NCI-H748 (cell line): ENCODE data around the gene KRTAP4-4.

ENCODE experiments used
- DNase-seq: peaks from one replicate; lab custom pipeline; 2025; ENCODE audit not compliant: unreplicated experiment; lab: John Stamatoyannopoulos, UW

KRTAP4-4 gene

GRCh38 chr17:41111151-41111885 is 49.2 kb downstream of the KRTAP4-4 start:
- no peak for DNase-seq
